Stimulated activated CD4-positive, alpha-beta T cell treated with anti-CD3 and anti-CD28 coated beads, Interleukin-2, amount 100 ng/mL, for 24 hours (primary cell): ENCODE data around the gene EGLN3.
"Not testable (repeated sequence)": the region's sequence is repeated elsewhere in the genome, so short reads cannot be mapped to it uniquely, and the experiment has no call there.

Source experiments
- DNase-seq, 2 donors: peaks; one replicate each; pipeline ENCODE4 v3.0.0-alpha.2; 2020

EGLN3 gene

GRCh38 chr14:33934043-33934750 lies 16.7 kb downstream of the EGLN3 start:
- no peak for DNase-seq

GRCh38 chr14:33933386-33933933 lies 17.4 kb downstream of the EGLN3 start:
- no peak for DNase-seq

- DNase-seq, result no peak
Observed at GRCh38 chr14:33932576-33933345, 18.1 kb downstream of the EGLN3 start.

- no peak for DNase-seq
Observed at GRCh38 chr14:33932033-33932432, 18.8 kb downstream of the EGLN3 start.

GRCh38 chr14:33931461-33931860 lies 19.4 kb downstream of the EGLN3 start:
- no peak for DNase-seq

- no peak for DNase-seq
Observed at GRCh38 chr14:33930439-33930838, 20.4 kb downstream of the EGLN3 start.

- no peak for DNase-seq
Observed at GRCh38 chr14:33929799-33930408, 21.0 kb downstream of the EGLN3 start.

- no peak for DNase-seq
Observed at GRCh38 chr14:33928895-33929294, 22.0 kb downstream of the EGLN3 start.

GRCh38 chr14:33927944-33928343 lies 22.9 kb downstream of the EGLN3 start:
- no peak for DNase-seq

GRCh38 chr14:33926967-33927366 lies 23.9 kb downstream of the EGLN3 start:
- not testable (repeated sequence) for DNase-seq

GRCh38 chr14:33925946-33926345 lies 24.9 kb downstream of the EGLN3 start:
- no peak for DNase-seq

GRCh38 chr14:33925235-33925634 lies 25.6 kb downstream of the EGLN3 start:
- no peak for DNase-seq

GRCh38 chr14:33924566-33925100 lies 26.2 kb downstream of the EGLN3 start:
- no peak for DNase-seq

- no peak for DNase-seq
Observed at GRCh38 chr14:33922125-33922524, 28.7 kb downstream of the EGLN3 start.

GRCh38 chr14:33918256-33918655 lies 32.6 kb downstream of the EGLN3 start:
- DNase-seq, result no peak

GRCh38 chr14:33917661-33918060 lies 33.2 kb downstream of the EGLN3 start:
- no peak for DNase-seq

GRCh38 chr14:33916663-33917565 lies 34.0 kb downstream of the EGLN3 start:
- DNase-seq, result no peak

- no peak for DNase-seq
Observed at GRCh38 chr14:33915682-33916081, 35.2 kb downstream of the EGLN3 start.

- no peak for DNase-seq
Observed at GRCh38 chr14:33914676-33915516, 36.0 kb downstream of the EGLN3 start.

- DNase-seq, result no peak
Observed at GRCh38 chr14:33911046-33911445, 39.8 kb downstream of the EGLN3 start.

GRCh38 chr14:33910435-33910834 lies 40.4 kb downstream of the EGLN3 start:
- no peak for DNase-seq
